HCT116 (cell line): ENCODE data around the gene PPM1M. TPM values are rescaled to one million over a fixed set of nuclear protein-coding genes. Genes with fewer than 3 reads are reported as not detected.

Source experiments
- ATAC-seq: fragments of 200-7000 bp; cut with Tn5 transposase; 2 replicates; pipeline ENCODE4 v1.9.1; 2020; ENCODE audit warnings: mild to moderate bottlenecking, moderate library complexity
- BruUV-seq: library from RNA; stranded (reverse); fragments of 400-500 nt; replicated peaks from 2 replicates; lab custom pipeline; 2021; lab: Mats Ljungman, UMichigan
- CTCF ChIA-PET: fragments of 300-600 bp; sonication (Branson Sonifier 250); formaldehyde crosslinking; loops from one replicate; lab custom pipeline; 2021; ENCODE audit warnings: antibody characterized with exemption; lab: Charles Lee
- POLR2A ChIA-PET: fragments of 300-600, 350-600 bp; sonication (Branson Sonifier 250); formaldehyde crosslinking; loops from one replicate; lab custom pipeline; 2021; ENCODE audit warnings: antibody characterized with exemption; lab: Charles Lee
- RAD21 ChIA-PET, 2 experiments: fragments of 300-600 bp; sonication (Branson Sonifier 250); formaldehyde crosslinking; loops; one replicate each; lab custom pipeline; 2023; ENCODE audit warnings: low total read pairs in 2 of 2; ENCODE audit not compliant: uncharacterized antibody in 2 of 2, unreplicated experiment in 2 of 2, low non-redundant PET in 1 of 2; lab: Charles Lee
- DNase-seq: peaks from one replicate; pipeline ENCODE4 v3.0.0-alpha.2; 2010; ENCODE audit warnings: low read depth, low spot score
- H2AFZ ChIP-seq: fragments of 200-600 bp; shearing (Covaris generic), sonication (generic); 2 replicates; pipeline ENCODE4 v1.6.1; 2017; ENCODE audit warnings: low read depth, mixed run types, mixed read lengths, antibody characterized with exemption, low read length; ENCODE audit not compliant: poor library complexity, severe bottlenecking
- H3K27ac ChIP-seq: 2 replicates; pipeline ENCODE4 v1.5.1; 2012; ENCODE audit warnings: low read depth, low read length
- H3K27me3 ChIP-seq: fragments of 200-600 bp; sonication (generic); 2 replicates; pipeline ENCODE4 v1.6.1; 2016; ENCODE audit warnings: mixed run types, low read length, mixed read lengths; ENCODE audit not compliant: insufficient read depth
- H3K36me3 ChIP-seq, 2 experiments: fragments of 200-500 bp in 1 of 2; fragments of 200-600 bp in 1 of 2; sonication (Bioruptor generic) in 1 of 2; sonication (generic) in 1 of 2; 2 replicates each; pipeline versions ENCODE4 v1.5.1 to v1.6.1; 2014 to 2016; ENCODE audit warnings: low read length in 2 of 2, inconsistent platforms in 1 of 2, mixed read lengths in 1 of 2, mixed run types in 1 of 2; ENCODE audit not compliant: insufficient read depth in 2 of 2, control insufficient read depth in 1 of 2
- H3K4me1 ChIP-seq, 2 experiments: fragments of 200-600 bp in 1 of 2; sonication (generic) in 1 of 2; 2 replicates each; pipeline versions ENCODE4 v1.5.1 to v1.6.1; 2012 to 2017; ENCODE audit warnings: low read length in 2 of 2, inconsistent platforms in 1 of 2, mild to moderate bottlenecking in 1 of 2, mixed read lengths in 1 of 2, mixed run types in 1 of 2, moderate library complexity in 1 of 2; ENCODE audit not compliant: insufficient read depth in 2 of 2, control insufficient read depth in 1 of 2
- H3K4me2 ChIP-seq: fragments of 200-600 bp; sonication (generic); 2 replicates; pipeline ENCODE4 v1.6.1; 2017; ENCODE audit warnings: mixed run types, low read length, mixed read lengths
- H3K4me3 ChIP-seq, 2 experiments: fragments of 200-600 bp in 1 of 2; sonication (generic) in 1 of 2; replicated peaks in 1 of 2; 2 replicates each; pipeline ENCODE4 v1.5.1; 2011 to 2016; ENCODE audit warnings: low read length in 2 of 2, control low read depth in 1 of 2, low read depth in 1 of 2, mild to moderate bottlenecking in 1 of 2, mixed read lengths in 1 of 2, mixed run types in 1 of 2
- H3K79me2 ChIP-seq: fragments of 200-600 bp; sonication (generic); 2 replicates; pipeline ENCODE4 v1.6.1; 2017; ENCODE audit warnings: mild to moderate bottlenecking, mixed run types, low read length, moderate library complexity, mixed read lengths; ENCODE audit not compliant: insufficient read depth
- H3K9ac ChIP-seq: fragments of 200-600 bp; sonication (generic); 2 replicates; pipeline ENCODE4 v1.6.1; 2016; ENCODE audit warnings: low read length, mixed read lengths
- H3K9me2 ChIP-seq: fragments of 200-600 bp; sonication (generic), shearing (Covaris generic); 2 replicates; pipeline ENCODE4 v1.6.1; 2017; ENCODE audit warnings: mixed run types, mild to moderate bottlenecking, moderate library complexity; ENCODE audit not compliant: insufficient read depth
- H3K9me3 ChIP-seq, 2 experiments: fragments of 200-500 bp in 1 of 2; fragments of 200-600 bp in 1 of 2; sonication (Bioruptor generic) in 1 of 2; sonication (generic) in 1 of 2; 2 replicates each; pipeline ENCODE4 v1.6.1; 2014 to 2017; ENCODE audit warnings: low read length in 2 of 2, mixed read lengths in 2 of 2, inconsistent platforms in 1 of 2, low read depth in 1 of 2, mild to moderate bottlenecking in 1 of 2, mixed run types in 1 of 2, moderate library complexity in 1 of 2; ENCODE audit not compliant: control insufficient read depth in 1 of 2, insufficient read depth in 1 of 2
- H4K20me1 ChIP-seq: fragments of 200-600 bp; sonication (generic), shearing (Covaris generic); 2 replicates; pipeline ENCODE4 v1.6.1; 2017; ENCODE audit warnings: mixed run types, mild to moderate bottlenecking, moderate library complexity; ENCODE audit not compliant: insufficient read depth
- EZH2 ChIP-seq: fragments of 200-600 bp; sonication (generic); IDR thresholded peaks from 2 replicates; pipeline ENCODE4 v1.6.1; 2017; ENCODE audit warnings: antibody characterized with exemption, mixed run types
- EZH2phosphoT487 ChIP-seq: fragments of 200-600 bp; IDR thresholded peaks from 2 replicates; pipeline ENCODE4 v1.6.1; 2018; ENCODE audit warnings: antibody characterized with exemption, borderline replicate concordance
- POLR2AphosphoS5 ChIP-seq: IDR thresholded peaks from 2 replicates; pipeline ENCODE4 v1.6.1; 2011; ENCODE audit warnings: mild to moderate bottlenecking, low read depth, low read length, moderate library complexity
- RAD21 ChIP-seq: IDR thresholded peaks from 2 replicates; pipeline ENCODE4 v1.6.1; 2012; ENCODE audit warnings: low read depth, mild to moderate bottlenecking
- SP1 ChIP-seq: IDR thresholded peaks from 2 replicates; pipeline ENCODE4 v1.6.1; 2012; ENCODE audit warnings: low read depth
- SRF ChIP-seq: IDR thresholded peaks from 2 replicates; pipeline ENCODE4 v1.6.1; 2012; ENCODE audit warnings: low read depth
- TCF7L2 ChIP-seq: IDR thresholded peaks from 2 replicates; pipeline ENCODE4 v1.7.0; 2011; ENCODE audit warnings: borderline replicate concordance, inconsistent platforms; ENCODE audit not compliant: insufficient read depth, insufficient read length; ENCODE audit errors: extremely low read depth
- YY1 ChIP-seq: IDR thresholded peaks from 2 replicates; pipeline ENCODE4 v1.6.1; 2011; ENCODE audit warnings: low read length, low read depth, moderate library complexity, mild to moderate bottlenecking; ENCODE audit not compliant: insufficient replicate concordance; ENCODE audit errors: extremely low read depth
- intact Hi-C: fragments of 100-400 bp; cut with micrococcal nuclease; formaldehyde crosslinking; loops from 2 replicates; pipeline ENCODE4 v1.10.0; 2022
- total RNA-seq: library from RNA; stranded (reverse); gene quantifications from one replicate; pipeline ENCODE4 v1.2.1, GENCODE V29; 2021; ENCODE audit not compliant: unreplicated experiment
- TF ChIP-seq, protein P1 (sequence below), 3 experiments: fragments of 200-600 bp in 1 of 3; sonication (generic) in 1 of 3; IDR thresholded peaks in 2 of 3; conservative IDR thresholded peaks in 1 of 3; 2 replicates each; pipeline ENCODE4 v1.5.1; 2012 to 2017; ENCODE audit warnings: low read depth in 2 of 3, low read length in 2 of 3, antibody characterized with exemption in 1 of 3, borderline replicate concordance in 1 of 3, control low read depth in 1 of 3, mild to moderate bottlenecking in 1 of 3, mixed read lengths in 1 of 3, mixed run types in 1 of 3, moderate library complexity in 1 of 3; ENCODE audit not compliant: insufficient read depth in 1 of 3
- TF ChIP-seq, protein P2 (sequence below): IDR thresholded peaks from 2 replicates; pipeline ENCODE4 v1.6.1; 2012
- TF ChIP-seq, protein P3 (sequence below): IDR thresholded peaks from 2 replicates; pipeline ENCODE4 v1.6.1; 2012; ENCODE audit warnings: low read depth
- TF ChIP-seq, protein P4 (sequence below): IDR thresholded peaks from 2 replicates; pipeline ENCODE4 v1.6.1; 2011; ENCODE audit warnings: mild to moderate bottlenecking, low read length, moderate library complexity; ENCODE audit not compliant: insufficient replicate concordance; ENCODE audit errors: extremely low read depth

The PPM1M gene
- total RNA-seq, 1 experiment from 2014 or later, result 16.6 TPM

DNA sequence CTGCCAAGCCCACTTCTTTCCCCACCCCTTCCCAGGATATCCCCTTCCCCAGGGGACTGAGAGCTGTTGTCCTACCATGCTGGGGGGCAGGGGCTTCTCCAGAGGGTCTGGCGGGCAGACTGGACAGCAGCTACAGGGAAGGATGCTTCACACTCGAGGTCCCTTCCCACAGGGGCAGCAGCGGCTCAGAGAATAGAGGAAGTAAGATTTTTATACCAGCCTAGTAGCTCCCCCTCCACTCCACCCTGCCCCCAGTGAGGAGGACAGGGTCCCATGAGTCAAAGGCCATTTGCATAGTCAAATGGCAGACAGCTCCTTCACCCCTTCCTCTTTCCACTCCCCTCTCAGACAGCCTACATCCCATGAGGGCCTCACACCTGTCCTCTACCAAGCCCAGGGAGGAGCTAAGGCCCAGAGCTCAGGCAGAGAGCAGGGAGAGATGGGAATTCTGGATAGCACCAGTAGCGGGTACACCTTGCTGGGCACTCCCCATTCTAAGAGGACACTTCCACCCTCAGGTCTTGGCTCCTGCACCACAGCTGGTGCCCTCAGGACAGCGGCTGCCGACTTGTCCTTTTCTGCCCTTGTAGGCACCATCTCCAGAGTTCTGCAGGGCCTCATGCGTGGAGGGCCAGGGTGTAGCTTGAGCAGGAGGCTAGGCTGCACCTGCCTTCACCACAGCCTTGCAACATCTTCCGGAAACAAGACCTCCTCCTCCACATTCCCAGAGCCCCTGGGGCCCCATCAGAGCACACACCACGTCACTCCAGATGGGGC, 19.9 kb upstream of the PPM1M start, which contains the start of gene TLR9 (continued):
- TF ChIP-seq, protein P1, sequence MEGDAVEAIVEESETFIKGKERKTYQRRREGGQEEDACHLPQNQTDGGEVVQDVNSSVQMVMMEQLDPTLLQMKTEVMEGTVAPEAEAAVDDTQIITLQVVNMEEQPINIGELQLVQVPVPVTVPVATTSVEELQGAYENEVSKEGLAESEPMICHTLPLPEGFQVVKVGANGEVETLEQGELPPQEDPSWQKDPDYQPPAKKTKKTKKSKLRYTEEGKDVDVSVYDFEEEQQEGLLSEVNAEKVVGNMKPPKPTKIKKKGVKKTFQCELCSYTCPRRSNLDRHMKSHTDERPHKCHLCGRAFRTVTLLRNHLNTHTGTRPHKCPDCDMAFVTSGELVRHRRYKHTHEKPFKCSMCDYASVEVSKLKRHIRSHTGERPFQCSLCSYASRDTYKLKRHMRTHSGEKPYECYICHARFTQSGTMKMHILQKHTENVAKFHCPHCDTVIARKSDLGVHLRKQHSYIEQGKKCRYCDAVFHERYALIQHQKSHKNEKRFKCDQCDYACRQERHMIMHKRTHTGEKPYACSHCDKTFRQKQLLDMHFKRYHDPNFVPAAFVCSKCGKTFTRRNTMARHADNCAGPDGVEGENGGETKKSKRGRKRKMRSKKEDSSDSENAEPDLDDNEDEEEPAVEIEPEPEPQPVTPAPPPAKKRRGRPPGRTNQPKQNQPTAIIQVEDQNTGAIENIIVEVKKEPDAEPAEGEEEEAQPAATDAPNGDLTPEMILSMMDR (IDR thresholded peaks at IDR 0.05 in 2 of 3, conservative IDR thresholded peaks at IDR 0.05 in 1 of 3; ENCODE audit: borderline replicate concordance in 1 of 3, insufficient read depth in 1 of 3, low read depth in 2 of 3, low read length in 2 of 3), result no peak
- no peak for TF ChIP-seq YY1
- TF ChIP-seq POLR2AphosphoS5, result no peak
- TF ChIP-seq, protein P2, sequence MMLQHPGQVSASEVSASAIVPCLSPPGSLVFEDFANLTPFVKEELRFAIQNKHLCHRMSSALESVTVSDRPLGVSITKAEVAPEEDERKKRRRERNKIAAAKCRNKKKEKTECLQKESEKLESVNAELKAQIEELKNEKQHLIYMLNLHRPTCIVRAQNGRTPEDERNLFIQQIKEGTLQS, result no peak
- TF ChIP-seq SP1, result no peak
- TF ChIP-seq RAD21, result no peak

DNA sequence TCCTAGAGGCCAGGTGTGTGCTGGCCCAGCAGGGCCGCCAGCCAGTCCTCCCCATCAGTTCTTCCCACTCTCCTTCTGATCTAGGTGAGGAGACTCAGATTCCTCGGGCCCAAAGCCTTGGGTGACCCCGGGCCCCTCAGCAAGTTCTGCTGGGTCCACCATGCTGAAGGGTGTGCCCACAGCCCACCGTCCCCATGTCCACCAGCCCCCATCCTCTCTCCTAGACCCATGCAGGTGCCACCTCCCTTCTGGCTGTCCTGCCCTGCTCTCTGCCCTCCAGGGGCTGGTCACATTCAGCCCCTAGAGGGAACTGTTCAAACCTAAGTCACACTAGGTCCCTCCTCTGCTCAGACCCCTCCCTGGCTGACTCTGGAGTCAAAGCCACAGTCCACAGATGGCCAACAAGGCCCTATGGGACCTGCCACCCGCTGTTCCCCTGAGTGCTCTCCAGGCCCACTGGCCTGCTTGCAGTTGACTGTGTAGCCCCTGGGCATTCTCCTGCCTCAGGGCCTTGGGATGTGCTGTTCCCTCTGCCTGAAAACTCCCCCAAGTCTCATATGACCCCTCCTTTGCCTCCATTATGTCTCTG, 19.2 kb upstream of the PPM1M start:
- intact Hi-C loops, result no loop called here
- Histone ChIP-seq H2AFZ (no peak overlapping the region), H3K79me2 (no peaks in the 10 kb centered on the region), H3K27me3 (no peaks in the 10 kb centered on the region), H3K9me2 (no peaks in the 10 kb centered on the region), H3K27ac (no peak overlapping the region), H3K4me2 (no peak overlapping the region), H3K36me3 (peaks cover 17% of the 10 kb centered on the region in 2 experiments; a peak in 3 of 4 replicates), H3K9ac (no peak overlapping the region), H3K4me3 (no peak overlapping the region), H4K20me1 (no peaks in the 10 kb centered on the region), H3K9me3 (no peaks in the 10 kb centered on the region), H3K4me1 (no peaks in the 10 kb centered on the region)
- no TSS peak for BruUV-seq
- ChIA-PET RAD21 (interaction anchor here in 1 of 2 experiments (0.9 kb wide), 1 partner anchor 220 kb away, joined by 3 read pairs; no protein-coding TSS in a partner anchor), CTCF (interaction anchor here (1.6 kb wide), 1 partner anchor 10 kb away, joined by 5 read pairs; no protein-coding TSS in a partner anchor), POLR2A (interaction anchor here (0.9 kb wide), 1 partner anchor 11 kb away, joined by 4 read pairs; no protein-coding TSS in a partner anchor)
- ATAC-seq, result peak; percentile 33; the same call in 1 of the 2 replicates
- no peak for DNase-seq
- TF ChIP-seq, protein P3, sequence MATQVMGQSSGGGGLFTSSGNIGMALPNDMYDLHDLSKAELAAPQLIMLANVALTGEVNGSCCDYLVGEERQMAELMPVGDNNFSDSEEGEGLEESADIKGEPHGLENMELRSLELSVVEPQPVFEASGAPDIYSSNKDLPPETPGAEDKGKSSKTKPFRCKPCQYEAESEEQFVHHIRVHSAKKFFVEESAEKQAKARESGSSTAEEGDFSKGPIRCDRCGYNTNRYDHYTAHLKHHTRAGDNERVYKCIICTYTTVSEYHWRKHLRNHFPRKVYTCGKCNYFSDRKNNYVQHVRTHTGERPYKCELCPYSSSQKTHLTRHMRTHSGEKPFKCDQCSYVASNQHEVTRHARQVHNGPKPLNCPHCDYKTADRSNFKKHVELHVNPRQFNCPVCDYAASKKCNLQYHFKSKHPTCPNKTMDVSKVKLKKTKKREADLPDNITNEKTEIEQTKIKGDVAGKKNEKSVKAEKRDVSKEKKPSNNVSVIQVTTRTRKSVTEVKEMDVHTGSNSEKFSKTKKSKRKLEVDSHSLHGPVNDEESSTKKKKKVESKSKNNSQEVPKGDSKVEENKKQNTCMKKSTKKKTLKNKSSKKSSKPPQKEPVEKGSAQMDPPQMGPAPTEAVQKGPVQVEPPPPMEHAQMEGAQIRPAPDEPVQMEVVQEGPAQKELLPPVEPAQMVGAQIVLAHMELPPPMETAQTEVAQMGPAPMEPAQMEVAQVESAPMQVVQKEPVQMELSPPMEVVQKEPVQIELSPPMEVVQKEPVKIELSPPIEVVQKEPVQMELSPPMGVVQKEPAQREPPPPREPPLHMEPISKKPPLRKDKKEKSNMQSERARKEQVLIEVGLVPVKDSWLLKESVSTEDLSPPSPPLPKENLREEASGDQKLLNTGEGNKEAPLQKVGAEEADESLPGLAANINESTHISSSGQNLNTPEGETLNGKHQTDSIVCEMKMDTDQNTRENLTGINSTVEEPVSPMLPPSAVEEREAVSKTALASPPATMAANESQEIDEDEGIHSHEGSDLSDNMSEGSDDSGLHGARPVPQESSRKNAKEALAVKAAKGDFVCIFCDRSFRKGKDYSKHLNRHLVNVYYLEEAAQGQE, result no peak
- TF ChIP-seq SRF (no peak), TCF7L2 (no peak), RAD21 (no peak), YY1 (no peak), EZH2 (no peak), EZH2phosphoT487 (no peak)
- TF ChIP-seq, protein P2, result no peak
- TF ChIP-seq, protein P4, sequence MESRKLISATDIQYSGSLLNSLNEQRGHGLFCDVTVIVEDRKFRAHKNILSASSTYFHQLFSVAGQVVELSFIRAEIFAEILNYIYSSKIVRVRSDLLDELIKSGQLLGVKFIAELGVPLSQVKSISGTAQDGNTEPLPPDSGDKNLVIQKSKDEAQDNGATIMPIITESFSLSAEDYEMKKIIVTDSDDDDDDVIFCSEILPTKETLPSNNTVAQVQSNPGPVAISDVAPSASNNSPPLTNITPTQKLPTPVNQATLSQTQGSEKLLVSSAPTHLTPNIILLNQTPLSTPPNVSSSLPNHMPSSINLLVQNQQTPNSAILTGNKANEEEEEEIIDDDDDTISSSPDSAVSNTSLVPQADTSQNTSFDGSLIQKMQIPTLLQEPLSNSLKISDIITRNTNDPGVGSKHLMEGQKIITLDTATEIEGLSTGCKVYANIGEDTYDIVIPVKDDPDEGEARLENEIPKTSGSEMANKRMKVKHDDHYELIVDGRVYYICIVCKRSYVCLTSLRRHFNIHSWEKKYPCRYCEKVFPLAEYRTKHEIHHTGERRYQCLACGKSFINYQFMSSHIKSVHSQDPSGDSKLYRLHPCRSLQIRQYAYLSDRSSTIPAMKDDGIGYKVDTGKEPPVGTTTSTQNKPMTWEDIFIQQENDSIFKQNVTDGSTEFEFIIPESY, result no peak
